Nephron (organoid): ENCODE measurements around the gene SIK3.

ENCODE experiments used
- H3K27ac Mint-ChIP-seq, 3 experiments: 2 replicates each; pipeline ENCODE4 v1.8.0; 2020; ENCODE audit warnings: mixed read lengths in 3 of 3, mild to moderate bottlenecking in 2 of 3, moderate library complexity in 1 of 3
- H3K27me3 Mint-ChIP-seq: 2 replicates; pipeline ENCODE4 v1.8.0; 2021; ENCODE audit warnings: low read depth, mild to moderate bottlenecking, moderate library complexity, mixed read lengths
- H3K36me3 Mint-ChIP-seq: 2 replicates; pipeline ENCODE4 v1.8.0; 2020; ENCODE audit warnings: low read depth, mixed read lengths
- H3K4me1 Mint-ChIP-seq: 2 replicates; pipeline ENCODE4 v1.8.0; 2020; ENCODE audit warnings: mixed read lengths
- H3K4me3 Mint-ChIP-seq, 3 experiments: 2 replicates each; pipeline ENCODE4 v1.8.0; 2020; ENCODE audit warnings: mild to moderate bottlenecking in 3 of 3, mixed read lengths in 3 of 3, moderate library complexity in 2 of 3
- H3K9me3 Mint-ChIP-seq: 2 replicates; pipeline ENCODE4 v1.8.0; 2020; ENCODE audit warnings: mixed read lengths
- TF ChIP-seq, protein P1 (sequence below), 3 experiments: fragments of 200-600 bp; sonication (generic); IDR thresholded peaks; one replicate each; pipeline ENCODE4 v1.5.0; 2021; ENCODE audit warnings: antibody characterized with exemption in 3 of 3; ENCODE audit not compliant: unreplicated experiment in 3 of 3

SIK3 gene

DNA sequence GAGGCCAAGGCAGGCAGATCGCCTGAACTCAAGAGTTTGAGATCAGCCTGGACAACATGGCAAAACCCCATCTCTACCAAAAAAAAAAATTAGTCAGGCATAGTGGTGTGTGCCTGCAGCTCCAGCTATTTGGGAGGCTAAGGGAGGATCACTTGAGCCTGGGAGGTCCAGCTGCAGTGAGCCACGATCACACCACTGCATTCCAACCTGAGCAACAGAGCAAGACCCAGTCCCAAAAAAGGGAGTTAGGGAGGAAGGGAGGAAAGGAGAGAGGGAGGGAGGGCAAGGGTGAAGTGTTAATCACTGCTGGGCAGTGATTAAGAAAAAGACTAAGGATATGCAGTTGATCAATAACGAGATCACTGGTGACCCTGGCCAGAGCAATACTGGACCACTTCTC lies 204.8 kb downstream of the SIK3 start:
- no peaks in the 10 kb centered on the region for H3K9me3 Mint-ChIP-seq
- peaks cover 50% of the 10 kb centered on the region for H3K36me3 Mint-ChIP-seq
- H3K27ac Mint-ChIP-seq, result peak overlapping the region in 2 of 3 experiments; percentile 0 to 44
- H3K4me3 Mint-ChIP-seq, result no peak overlapping the region
- peaks cover 16% of the 10 kb centered on the region for H3K4me1 Mint-ChIP-seq
- TF ChIP-seq, protein P1, sequence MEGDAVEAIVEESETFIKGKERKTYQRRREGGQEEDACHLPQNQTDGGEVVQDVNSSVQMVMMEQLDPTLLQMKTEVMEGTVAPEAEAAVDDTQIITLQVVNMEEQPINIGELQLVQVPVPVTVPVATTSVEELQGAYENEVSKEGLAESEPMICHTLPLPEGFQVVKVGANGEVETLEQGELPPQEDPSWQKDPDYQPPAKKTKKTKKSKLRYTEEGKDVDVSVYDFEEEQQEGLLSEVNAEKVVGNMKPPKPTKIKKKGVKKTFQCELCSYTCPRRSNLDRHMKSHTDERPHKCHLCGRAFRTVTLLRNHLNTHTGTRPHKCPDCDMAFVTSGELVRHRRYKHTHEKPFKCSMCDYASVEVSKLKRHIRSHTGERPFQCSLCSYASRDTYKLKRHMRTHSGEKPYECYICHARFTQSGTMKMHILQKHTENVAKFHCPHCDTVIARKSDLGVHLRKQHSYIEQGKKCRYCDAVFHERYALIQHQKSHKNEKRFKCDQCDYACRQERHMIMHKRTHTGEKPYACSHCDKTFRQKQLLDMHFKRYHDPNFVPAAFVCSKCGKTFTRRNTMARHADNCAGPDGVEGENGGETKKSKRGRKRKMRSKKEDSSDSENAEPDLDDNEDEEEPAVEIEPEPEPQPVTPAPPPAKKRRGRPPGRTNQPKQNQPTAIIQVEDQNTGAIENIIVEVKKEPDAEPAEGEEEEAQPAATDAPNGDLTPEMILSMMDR (IDR thresholded peaks at IDR 0.05; ENCODE audit: unreplicated experiment in 3 of 3), result no peak
- H3K27me3 Mint-ChIP-seq, result no peaks in the 10 kb centered on the region

GRCh38 chr11:116892374-116892773 lies 205.9 kb downstream of the SIK3 start:
- no peaks in the 10 kb centered on the region for H3K27me3 Mint-ChIP-seq
- TF ChIP-seq, protein P1 (IDR thresholded peaks at IDR 0.05; ENCODE audit: unreplicated experiment in 3 of 3), result no peak
- H3K27ac Mint-ChIP-seq, result no peak overlapping the region
- no peak overlapping the region for H3K4me3 Mint-ChIP-seq
- peaks cover 49% of the 10 kb centered on the region for H3K36me3 Mint-ChIP-seq
- H3K9me3 Mint-ChIP-seq, result no peaks in the 10 kb centered on the region
- peaks cover 27% of the 10 kb centered on the region for H3K4me1 Mint-ChIP-seq

GRCh38 chr11:116891746-116892145 lies 206.5 kb downstream of the SIK3 start:
- H3K27ac Mint-ChIP-seq, result no peak overlapping the region
- TF ChIP-seq, protein P1 (IDR thresholded peaks at IDR 0.05; ENCODE audit: unreplicated experiment in 3 of 3), result no peak
- no peak overlapping the region for H3K4me3 Mint-ChIP-seq
- no peaks in the 10 kb centered on the region for H3K9me3 Mint-ChIP-seq
- H3K4me1 Mint-ChIP-seq, result peaks cover 30% of the 10 kb centered on the region
- H3K36me3 Mint-ChIP-seq, result peaks cover 44% of the 10 kb centered on the region
- no peaks in the 10 kb centered on the region for H3K27me3 Mint-ChIP-seq

DNA sequence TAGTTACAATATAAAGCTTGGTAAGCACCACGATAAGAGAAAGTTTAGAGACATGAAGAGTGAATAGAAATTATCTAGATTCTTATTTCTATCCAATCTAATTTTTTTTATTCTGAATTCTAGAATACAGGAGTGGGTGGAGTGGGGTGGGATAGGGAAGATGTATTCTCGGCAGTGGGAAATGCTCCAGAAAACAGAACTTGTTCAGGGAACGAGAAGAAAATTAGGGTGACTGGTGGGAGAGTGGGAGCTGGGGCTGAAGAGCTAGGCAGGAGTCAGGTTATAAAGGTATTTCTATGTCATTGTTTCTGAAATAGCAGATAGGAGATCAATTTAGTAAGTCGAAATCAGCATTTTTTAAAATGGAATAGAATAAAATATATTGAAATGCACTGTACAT lies 207.6 kb downstream of the SIK3 start:
- no peaks in the 10 kb centered on the region for H3K27me3 Mint-ChIP-seq
- H3K36me3 Mint-ChIP-seq, result peaks cover 37% of the 10 kb centered on the region
- no peaks in the 10 kb centered on the region for H3K9me3 Mint-ChIP-seq
- H3K4me3 Mint-ChIP-seq, result no peak overlapping the region
- H3K27ac Mint-ChIP-seq, result peak overlapping the region in 1 of 3 experiments; percentile 67
- TF ChIP-seq, protein P1 (IDR thresholded peaks at IDR 0.05; ENCODE audit: unreplicated experiment in 3 of 3), result no peak
- H3K4me1 Mint-ChIP-seq, result peaks cover 41% of the 10 kb centered on the region

- H3K36me3 Mint-ChIP-seq, result peaks cover 33% of the 10 kb centered on the region
- TF ChIP-seq, protein P1 (IDR thresholded peaks at IDR 0.05; ENCODE audit: unreplicated experiment in 3 of 3), result no peak
- H3K4me3 Mint-ChIP-seq, result no peak overlapping the region
Observed at GRCh38 chr11:116890193-116890592, 208.0 kb downstream of the SIK3 start.

GRCh38 chr11:116888884-116889549 lies 209.2 kb downstream of the SIK3 start:
- Mint-ChIP-seq H3K4me1 (peaks cover 45% of the 10 kb centered on the region), H3K4me3 (no peak overlapping the region), H3K36me3 (peaks cover 24% of the 10 kb centered on the region), H3K27ac (peak overlapping the region; percentile 88 to 93 (median 92)), H3K9me3 (no peaks in the 10 kb centered on the region), H3K27me3 (no peaks in the 10 kb centered on the region)
- TF ChIP-seq, protein P1 (IDR thresholded peaks at IDR 0.05; ENCODE audit: unreplicated experiment in 3 of 3), result no peak

More at GRCh38 chr11:116890193-116890592, 208.0 kb downstream of the SIK3 start:
- H3K27me3 Mint-ChIP-seq, result no peaks in the 10 kb centered on the region
- H3K4me1 Mint-ChIP-seq, result peaks cover 45% of the 10 kb centered on the region
- peak overlapping the region in 2 of 3 experiments; percentile 49 to 67 for H3K27ac Mint-ChIP-seq
- H3K9me3 Mint-ChIP-seq, result no peaks in the 10 kb centered on the region
